Left ventricle myocardium superior (tissue), 1 donor: ENCODE measurements around the gene GNA12. TPM values are rescaled to one million over a fixed set of nuclear protein-coding genes. Genes with fewer than 3 reads are reported as not detected.

Source experiments
- ATAC-seq: fragments of 200-7000 bp; cut with Tn5 transposase; one replicate; pipeline ENCODE4 v1.9.1; 2020; ENCODE audit warnings: mild to moderate bottlenecking, moderate library complexity
- DNase-seq: peaks from one replicate; pipeline ENCODE4 v3.0.0-alpha.2; 2020
- intact Hi-C: fragments of 100-400 bp; cut with micrococcal nuclease; formaldehyde crosslinking; loops from one replicate; pipeline ENCODE4 v1.11.0; 2022
- total RNA-seq: library from RNA; stranded (reverse); fragmentation: NEBNext Ultra II Directional; extraction: Animal tissue kit (Norgen Biotek cat#: 25700); gene quantifications from one replicate; pipeline ENCODE4 v1.2.1, GENCODE V29; 2021
- donor health status: DM: no; HTN: yes; CAD: no; lungs with severe emphysema.

GNA12 gene
- total RNA-seq, 1 donor from 2014 or later, result 40.4 TPM

- intact Hi-C loops, result no loop called here
- DNase-seq, result no peak
- no peak for ATAC-seq
Observed at GRCh38 chr7:2821161-2821841, 22.8 kb downstream of the GNA12 start.

- intact Hi-C loops, result no loop called here
- ATAC-seq, result peak; percentile 74
- peak; percentile 69 for DNase-seq
Observed at GRCh38 chr7:2820508-2820934, 23.6 kb downstream of the GNA12 start.

GRCh38 chr7:2819954-2820397 lies 24.1 kb downstream of the GNA12 start:
- ATAC-seq (no peak), DNase-seq (no peak)
- intact Hi-C loops, result no loop called here

- intact Hi-C loops, result no loop called here
Observed at GRCh38 chr7:2819161-2819953, 24.8 kb downstream of the GNA12 start.

GRCh38 chr7:2818653-2819052 lies 25.5 kb downstream of the GNA12 start:
- DNase-seq (no peak), ATAC-seq (no peak)
- intact Hi-C loops, result no loop called here

More at GRCh38 chr7:2819161-2819953, 24.8 kb downstream of the GNA12 start:
- no peak for DNase-seq
- no peak for ATAC-seq

GRCh38 chr7:2818121-2818520 lies 26.0 kb downstream of the GNA12 start:
- DNase-seq (peak; percentile 82), ATAC-seq (peak; percentile 27)
- intact Hi-C loops, result no loop called here

GRCh38 chr7:2817456-2817855 lies 26.7 kb downstream of the GNA12 start:
- DNase-seq, result no peak
- intact Hi-C loops, result no loop called here
- no peak for ATAC-seq

GRCh38 chr7:2815875-2816245 lies 28.2 kb downstream of the GNA12 start:
- intact Hi-C loops, result no loop called here
- DNase-seq, result no peak
- ATAC-seq, result no peak

- intact Hi-C loops, result no loop called here
- ATAC-seq (no peak), DNase-seq (no peak)
Observed at GRCh38 chr7:2814946-2815874, 28.9 kb downstream of the GNA12 start.

- peak; percentile 8 for ATAC-seq
- intact Hi-C loops, result no loop called here
- no peak for DNase-seq
Observed at GRCh38 chr7:2814186-2814945, 29.7 kb downstream of the GNA12 start.

- intact Hi-C loops, result no loop called here
- ATAC-seq (no peak), DNase-seq (no peak)
Observed at GRCh38 chr7:2813350-2814185, 30.5 kb downstream of the GNA12 start.

- no peak for DNase-seq
- intact Hi-C loops, result no loop called here
- no peak for ATAC-seq
Observed at GRCh38 chr7:2812831-2813230, 31.3 kb downstream of the GNA12 start.

- intact Hi-C loops, result no loop called here
- peak; percentile 34 for ATAC-seq
- no peak for DNase-seq
Observed at GRCh38 chr7:2812114-2812487, 32.0 kb downstream of the GNA12 start.

- intact Hi-C loops, result no loop called here
- no peak for DNase-seq
- ATAC-seq, result peak; percentile 58
Observed at GRCh38 chr7:2811476-2812113, 32.5 kb downstream of the GNA12 start.

GRCh38 chr7:2810682-2811415 lies 33.3 kb downstream of the GNA12 start:
- no peak for DNase-seq
- peak; percentile 30 for ATAC-seq
- intact Hi-C loops, result no loop called here

GRCh38 chr7:2809903-2810625 lies 34.0 kb downstream of the GNA12 start:
- ATAC-seq (no peak), DNase-seq (no peak)
- intact Hi-C loops, result no loop called here
